Liver (tissue), 3 donors: ENCODE data around the gene FBN2.

Source experiments
- FOXA1 ChIP-seq: IDR thresholded peaks from 2 replicates; pipeline ENCODE4 v1.6.1; 2016; ENCODE audit warnings: antibody characterized with exemption
- GABPA ChIP-seq, 2 donors: IDR thresholded peaks in 1 of 2; conservative IDR thresholded peaks in 1 of 2; 2 replicates each; pipeline ENCODE4 v1.6.1; 2016; ENCODE audit warnings: antibody characterized with exemption in 2 of 2, mild to moderate bottlenecking in 1 of 2, moderate library complexity in 1 of 2
- JUND ChIP-seq, 2 donors: IDR thresholded peaks; 2 replicates each; pipeline ENCODE4 v1.6.1; 2016; ENCODE audit warnings: antibody characterized with exemption in 2 of 2
- REST ChIP-seq: IDR thresholded peaks from 2 replicates; pipeline ENCODE4 v1.6.1; 2016; ENCODE audit warnings: antibody characterized with exemption, mild to moderate bottlenecking
- RXRA ChIP-seq, 2 donors: IDR thresholded peaks; 2 replicates each; pipeline ENCODE4 v1.6.1; 2017 to 2018; ENCODE audit warnings: antibody characterized with exemption in 2 of 2, mild to moderate bottlenecking in 1 of 2
- TF ChIP-seq, protein P1 (sequence below): fragments of 150-350 bp; IDR thresholded peaks from 2 replicates; pipeline ENCODE4 v1.5.1; 2017; ENCODE audit warnings: improper control_type of control experiment, low read depth, low read length; ENCODE audit not compliant: missing input control
- TF ChIP-seq, protein P2 (sequence below): IDR thresholded peaks from 2 replicates; pipeline ENCODE4 v1.6.1; 2016; ENCODE audit warnings: antibody characterized with exemption
- TF ChIP-seq, protein P3 (sequence below): IDR thresholded peaks from 2 replicates; pipeline ENCODE4 v1.6.1; 2016; ENCODE audit warnings: antibody characterized with exemption
- donor health status: healthy.
- donor health status: healthy.

- TF ChIP-seq, protein P1, sequence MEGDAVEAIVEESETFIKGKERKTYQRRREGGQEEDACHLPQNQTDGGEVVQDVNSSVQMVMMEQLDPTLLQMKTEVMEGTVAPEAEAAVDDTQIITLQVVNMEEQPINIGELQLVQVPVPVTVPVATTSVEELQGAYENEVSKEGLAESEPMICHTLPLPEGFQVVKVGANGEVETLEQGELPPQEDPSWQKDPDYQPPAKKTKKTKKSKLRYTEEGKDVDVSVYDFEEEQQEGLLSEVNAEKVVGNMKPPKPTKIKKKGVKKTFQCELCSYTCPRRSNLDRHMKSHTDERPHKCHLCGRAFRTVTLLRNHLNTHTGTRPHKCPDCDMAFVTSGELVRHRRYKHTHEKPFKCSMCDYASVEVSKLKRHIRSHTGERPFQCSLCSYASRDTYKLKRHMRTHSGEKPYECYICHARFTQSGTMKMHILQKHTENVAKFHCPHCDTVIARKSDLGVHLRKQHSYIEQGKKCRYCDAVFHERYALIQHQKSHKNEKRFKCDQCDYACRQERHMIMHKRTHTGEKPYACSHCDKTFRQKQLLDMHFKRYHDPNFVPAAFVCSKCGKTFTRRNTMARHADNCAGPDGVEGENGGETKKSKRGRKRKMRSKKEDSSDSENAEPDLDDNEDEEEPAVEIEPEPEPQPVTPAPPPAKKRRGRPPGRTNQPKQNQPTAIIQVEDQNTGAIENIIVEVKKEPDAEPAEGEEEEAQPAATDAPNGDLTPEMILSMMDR: no peak
- no peak for TF ChIP-seq REST
- TF ChIP-seq GABPA (IDR thresholded peaks at IDR 0.05 in 1 of 2, conservative IDR thresholded peaks at IDR 0.05 in 1 of 2): no peak
- TF ChIP-seq FOXA1: no peak
- TF ChIP-seq, protein P2, sequence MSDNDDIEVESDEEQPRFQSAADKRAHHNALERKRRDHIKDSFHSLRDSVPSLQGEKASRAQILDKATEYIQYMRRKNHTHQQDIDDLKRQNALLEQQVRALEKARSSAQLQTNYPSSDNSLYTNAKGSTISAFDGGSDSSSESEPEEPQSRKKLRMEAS: no peak
- no peak for TF ChIP-seq JUND (IDR thresholded peaks at IDR 0.05)
- no peak for TF ChIP-seq RXRA (IDR thresholded peaks at IDR 0.05)
- TF ChIP-seq, protein P3, sequence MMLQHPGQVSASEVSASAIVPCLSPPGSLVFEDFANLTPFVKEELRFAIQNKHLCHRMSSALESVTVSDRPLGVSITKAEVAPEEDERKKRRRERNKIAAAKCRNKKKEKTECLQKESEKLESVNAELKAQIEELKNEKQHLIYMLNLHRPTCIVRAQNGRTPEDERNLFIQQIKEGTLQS: no peak
Measured at GRCh38 chr5:128290152-128290858, 247.7 kb downstream of the FBN2 start.
